Measurements from ENCODE around the gene GALNT7.
"Not testable (repeated sequence)": the region's sequence is repeated elsewhere in the genome, so short reads cannot be mapped to it uniquely, and the experiment has no call there.

The GALNT7 gene

DNA sequence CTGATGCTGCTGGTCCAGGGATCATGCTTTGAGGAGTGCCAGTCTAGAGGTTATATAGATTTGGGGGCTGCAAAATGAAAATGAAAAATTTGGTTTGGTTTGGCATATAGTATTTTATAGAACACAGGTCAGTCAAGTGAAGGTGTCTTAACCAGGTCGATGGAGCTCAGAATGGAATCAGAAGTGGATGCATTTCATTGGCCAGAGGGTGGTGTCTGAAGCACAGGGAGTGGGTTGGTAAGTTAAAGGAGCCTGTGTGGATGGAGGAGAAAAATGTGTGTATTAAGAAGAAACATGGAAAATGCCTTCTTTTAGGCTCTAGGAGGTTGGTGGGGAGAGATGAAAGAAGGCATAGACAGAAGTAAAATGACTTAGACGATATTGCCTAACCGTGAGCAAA is 8.6 kb downstream of the GALNT7 start:
- no peak for ATAC-seq
- no peak for DNase-seq
- H3K4me1 Mint-ChIP-seq = peaks cover 16% of the 10 kb centered on the region
- no peaks in the 10 kb centered on the region for H3K9me3 Mint-ChIP-seq
- no peak overlapping the region for H3K4me3 Mint-ChIP-seq
- no peaks in the 10 kb centered on the region for H3K27me3 Mint-ChIP-seq
- no peak overlapping the region for H3K27ac Mint-ChIP-seq

GRCh38 chr4:173178144-173178543 is 9.5 kb downstream of the GALNT7 start:
- H3K9me3 Mint-ChIP-seq = no peaks in the 10 kb centered on the region
- no peaks in the 10 kb centered on the region for H3K27me3 Mint-ChIP-seq
- DNase-seq (no peak), ATAC-seq (no peak)
- peaks cover 12% of the 10 kb centered on the region for H3K4me1 Mint-ChIP-seq
- H3K27ac Mint-ChIP-seq = no peak overlapping the region
- H3K4me3 Mint-ChIP-seq = no peak overlapping the region

DNA sequence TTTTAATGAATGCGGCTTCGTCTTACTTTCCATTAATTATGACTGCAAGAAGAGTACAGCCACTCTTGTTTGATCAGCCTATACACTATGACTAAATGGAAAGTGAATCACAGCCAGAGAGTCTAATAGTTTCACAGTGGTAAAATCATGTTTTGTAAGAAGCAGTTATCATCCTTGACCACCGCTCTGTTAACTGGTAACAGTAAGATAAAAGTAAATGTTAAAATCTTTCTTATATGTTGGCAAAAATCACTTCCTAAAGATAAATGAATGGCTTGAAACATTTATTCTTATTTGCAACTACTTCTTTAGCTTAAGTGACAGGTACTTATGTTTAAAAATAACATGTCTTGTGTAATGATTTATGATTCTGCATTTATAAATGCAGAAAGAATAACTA is 13.2 kb downstream of the GALNT7 start:
- ATAC-seq = peak; percentile 84
- H3K4me3 Mint-ChIP-seq = no peak overlapping the region

GRCh38 chr4:173182403-173182802 is 13.8 kb downstream of the GALNT7 start:
- Mint-ChIP-seq H3K27me3 (no peaks in the 10 kb centered on the region), H3K9me3 (no peaks in the 10 kb centered on the region), H3K4me3 (no peak overlapping the region), H3K4me1 (peaks cover 19% of the 10 kb centered on the region), H3K27ac (no peak overlapping the region)
- ATAC-seq (peak; percentile 26), DNase-seq (no peak)

More for the DNA sequence above, 13.2 kb downstream of the GALNT7 start:
- no peak for DNase-seq
- Mint-ChIP-seq H3K27ac (no peak overlapping the region), H3K27me3 (no peaks in the 10 kb centered on the region), H3K9me3 (no peaks in the 10 kb centered on the region), H3K4me1 (peaks cover 24% of the 10 kb centered on the region)

DNA sequence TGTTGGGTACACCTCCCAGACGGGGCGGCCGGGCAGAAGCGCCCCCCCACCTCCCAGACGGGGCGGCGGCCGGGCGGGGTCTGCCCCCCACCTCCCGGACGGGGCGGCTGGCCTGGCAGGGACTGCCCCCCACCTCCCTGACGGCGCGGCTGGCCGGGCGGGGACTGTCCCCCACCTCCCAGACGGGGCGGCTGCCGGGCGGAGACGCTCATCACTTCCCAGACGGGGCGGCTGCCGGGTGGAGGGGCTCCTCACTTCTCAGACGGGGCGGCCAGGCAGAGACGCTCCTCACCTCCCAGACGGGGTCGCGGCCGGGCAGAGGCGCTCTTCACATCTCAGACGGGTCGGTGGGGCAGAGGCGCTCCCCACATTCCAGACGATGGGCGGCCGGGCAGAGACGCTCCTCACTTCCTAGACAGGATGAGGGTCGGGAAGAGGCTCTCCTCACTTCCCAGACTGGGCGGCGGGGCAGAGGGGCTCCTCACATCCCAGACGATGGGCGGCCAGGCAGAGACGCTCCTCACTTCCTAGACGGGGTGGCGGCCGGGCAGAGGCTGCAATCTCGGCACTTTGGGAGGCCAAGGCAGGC is 15.1 kb downstream of the GALNT7 start:
- not testable (repeated sequence) for H3K4me3 Mint-ChIP-seq, H3K27me3 Mint-ChIP-seq, H3K9me3 Mint-ChIP-seq, DNase-seq
- Mint-ChIP-seq H3K27ac (peak overlapping the region in 1 of 2 donors; percentile 86), H3K4me1 (peaks cover 18% of the 10 kb centered on the region)
- ATAC-seq = peak; percentile 78

- H3K27me3 Mint-ChIP-seq = no peaks in the 10 kb centered on the region
- ATAC-seq (no peak), DNase-seq (no peak)
- no peak overlapping the region for H3K4me3 Mint-ChIP-seq
- peak overlapping the region in 1 of 2 donors; percentile 57 for H3K27ac Mint-ChIP-seq
- H3K4me1 Mint-ChIP-seq = peaks cover 28% of the 10 kb centered on the region
- no peaks in the 10 kb centered on the region for H3K9me3 Mint-ChIP-seq
Measured at GRCh38 chr4:173185847-173186510, 17.4 kb downstream of the GALNT7 start.

- no peak for ATAC-seq
- Mint-ChIP-seq H3K4me3 (no peak overlapping the region), H3K27ac (no peak overlapping the region), H3K9me3 (no peaks in the 10 kb centered on the region), H3K4me1 (peaks cover 41% of the 10 kb centered on the region), H3K27me3 (no peaks in the 10 kb centered on the region)
- no peak for DNase-seq
Measured at GRCh38 chr4:173187732-173188131, 19.1 kb downstream of the GALNT7 start.

GRCh38 chr4:173188648-173189047 is 20.0 kb downstream of the GALNT7 start:
- Mint-ChIP-seq H3K9me3 (no peaks in the 10 kb centered on the region), H3K4me1 (peaks cover 41% of the 10 kb centered on the region), H3K27me3 (no peaks in the 10 kb centered on the region), H3K27ac (no peak overlapping the region), H3K4me3 (no peak overlapping the region)
- ATAC-seq (no peak), DNase-seq (no peak)

- Mint-ChIP-seq H3K4me3 (no peak overlapping the region), H3K27me3 (no peaks in the 10 kb centered on the region), H3K27ac (no peak overlapping the region), H3K4me1 (peaks cover 41% of the 10 kb centered on the region), H3K9me3 (no peaks in the 10 kb centered on the region)
- no peak for ATAC-seq
- DNase-seq = no peak
Measured at GRCh38 chr4:173189117-173189693, 20.6 kb downstream of the GALNT7 start.

GRCh38 chr4:173191623-173192041 is 23.0 kb downstream of the GALNT7 start:
- Mint-ChIP-seq H3K4me3 (no peak overlapping the region), H3K27me3 (no peaks in the 10 kb centered on the region), H3K9me3 (no peaks in the 10 kb centered on the region), H3K4me1 (peaks cover 31% of the 10 kb centered on the region), H3K27ac (no peak overlapping the region)
- no peak for DNase-seq
- ATAC-seq = peak; percentile 45

DNA sequence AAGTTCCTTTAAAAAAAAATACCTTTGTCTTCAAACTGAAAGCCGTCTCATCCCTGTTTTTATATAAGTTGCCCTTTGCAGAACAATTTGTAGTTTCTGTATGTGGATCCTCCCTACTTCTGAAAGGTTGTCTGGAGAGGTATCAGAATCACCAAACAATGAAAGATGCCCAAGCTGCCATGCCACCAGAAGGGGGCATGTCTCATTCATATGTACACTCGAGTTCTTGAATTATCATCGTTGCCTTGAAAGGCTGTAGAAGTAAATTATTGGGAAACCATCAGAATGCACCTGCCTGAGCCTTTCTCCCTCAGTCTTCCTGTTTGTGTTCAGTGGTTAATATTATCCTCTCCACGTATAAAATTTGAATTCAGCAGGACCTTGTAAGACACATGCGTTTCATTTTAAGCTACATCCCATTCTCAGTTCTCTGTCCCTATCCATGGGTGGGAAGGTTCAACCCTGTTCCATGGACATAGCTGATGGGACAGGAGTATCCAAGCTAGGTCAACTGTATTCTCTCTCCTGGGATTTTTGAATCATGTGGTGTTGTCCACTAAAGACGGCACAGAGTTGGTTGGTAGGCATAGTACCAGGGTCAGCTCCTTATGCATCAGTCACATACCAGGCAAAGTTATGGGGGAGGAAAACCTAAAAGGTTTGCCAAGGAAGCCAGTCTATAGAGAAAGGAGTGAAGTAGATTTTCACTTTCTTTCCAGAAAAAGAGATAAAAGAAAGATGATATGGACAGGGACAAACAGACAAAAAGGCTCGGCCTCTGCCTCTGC is 24.0 kb downstream of the GALNT7 start:
- DNase-seq (no peak), ATAC-seq (no peak)
- Mint-ChIP-seq H3K27ac (no peak overlapping the region), H3K4me3 (no peak overlapping the region), H3K4me1 (peaks cover 31% of the 10 kb centered on the region), H3K27me3 (no peaks in the 10 kb centered on the region), H3K9me3 (no peaks in the 10 kb centered on the region)

DNA sequence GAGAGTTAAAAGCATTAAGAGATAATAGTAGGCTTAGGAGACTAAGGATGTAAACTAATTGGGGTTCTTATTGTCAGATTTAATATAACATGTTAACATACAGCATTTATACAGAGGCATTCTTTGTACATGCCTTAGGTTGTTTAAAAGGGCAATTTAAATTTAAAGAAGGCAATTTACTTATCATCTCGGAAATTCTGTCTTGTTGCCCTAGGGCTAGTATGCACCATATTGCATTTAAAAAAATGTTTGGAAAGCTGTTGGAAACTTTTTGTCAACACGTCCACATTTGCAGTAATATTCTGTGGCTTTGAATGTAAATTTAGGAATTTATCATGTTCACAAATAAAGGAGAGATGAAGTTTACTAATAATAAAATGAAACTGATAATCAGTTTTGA is 25.5 kb downstream of the GALNT7 start:
- no peaks in the 10 kb centered on the region for H3K27me3 Mint-ChIP-seq
- peaks cover 31% of the 10 kb centered on the region for H3K4me1 Mint-ChIP-seq

DNA sequence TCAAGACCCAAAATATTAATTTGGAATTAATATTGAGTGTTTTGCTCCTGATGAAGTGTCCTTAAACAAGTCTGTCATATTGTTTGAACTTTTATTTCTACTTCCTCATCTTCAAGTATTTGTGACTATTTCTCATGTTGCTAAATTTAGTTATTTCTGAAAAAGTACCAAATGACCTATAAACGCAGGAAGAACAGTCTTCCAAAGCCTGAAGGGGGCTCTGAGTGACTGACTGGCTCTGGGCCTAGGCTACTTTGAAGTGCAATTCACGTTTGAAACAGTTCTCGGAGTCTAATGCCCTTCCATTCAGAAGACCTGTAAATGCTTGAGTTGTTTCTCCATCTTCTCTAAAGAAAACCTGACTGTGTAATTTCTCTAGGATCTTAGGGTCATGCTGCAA is 26.5 kb downstream of the GALNT7 start:
- no peaks in the 10 kb centered on the region for H3K27me3 Mint-ChIP-seq
- no peak for DNase-seq
- no peaks in the 10 kb centered on the region for H3K9me3 Mint-ChIP-seq
- no peak overlapping the region for H3K4me3 Mint-ChIP-seq
- ATAC-seq = no peak
- no peak overlapping the region for H3K27ac Mint-ChIP-seq
- H3K4me1 Mint-ChIP-seq = peaks cover 27% of the 10 kb centered on the region

More for the DNA sequence above, 25.5 kb downstream of the GALNT7 start:
- DNase-seq = no peak
- Mint-ChIP-seq H3K4me3 (no peak overlapping the region), H3K9me3 (no peaks in the 10 kb centered on the region), H3K27ac (no peak overlapping the region)
- no peak for ATAC-seq

DNA sequence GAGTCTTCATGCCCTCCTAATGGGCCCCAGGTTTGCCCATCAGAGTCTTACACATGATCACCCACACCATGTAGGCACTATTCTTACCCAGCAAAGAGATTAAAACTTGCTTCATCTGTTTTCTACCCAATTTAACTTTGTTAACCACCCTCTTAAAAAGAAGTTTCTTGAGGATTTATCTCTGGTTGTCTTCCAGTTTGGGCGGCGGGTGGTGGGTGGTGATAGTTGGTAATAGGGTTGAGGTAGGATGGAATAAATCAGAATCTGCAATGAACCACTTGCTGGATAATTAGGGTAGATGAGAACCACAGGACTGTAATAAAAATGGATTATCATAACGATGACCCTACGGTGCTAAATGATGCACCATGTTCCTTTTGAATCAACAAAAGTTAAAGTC is 30.9 kb downstream of the GALNT7 start:
- peaks cover 11 to 15% of the 10 kb centered on the region in 2 donors for H3K9me3 Mint-ChIP-seq
- H3K4me3 Mint-ChIP-seq = no peak overlapping the region
- DNase-seq (no peak), ATAC-seq (no peak)
- peaks cover 7% of the 10 kb centered on the region for H3K4me1 Mint-ChIP-seq
- no peak overlapping the region for H3K27ac Mint-ChIP-seq
- H3K27me3 Mint-ChIP-seq = no peaks in the 10 kb centered on the region

GRCh38 chr4:173200103-173200884 is 31.7 kb downstream of the GALNT7 start:
- Mint-ChIP-seq H3K27me3 (no peaks in the 10 kb centered on the region), H3K27ac (no peak overlapping the region), H3K9me3 (peaks cover 11 to 18% of the 10 kb centered on the region in 2 donors), H3K4me1 (peaks cover 6% of the 10 kb centered on the region), H3K4me3 (no peak overlapping the region)
- DNase-seq (no peak), ATAC-seq (no peak)
